HG03575 (cell line): Measurements from ENCODE around the gene ZBBX.

ENCODE experiments used
- ATAC-seq: cut with Tn5 transposase; IDR thresholded peaks from one replicate; pipeline ENCODE4 v1.9.1; 2021; ENCODE audit not compliant: unreplicated experiment, insufficient number of reproducible peaks, low FRiP score; ENCODE audit errors: extremely low read depth

ZBBX gene

DNA sequence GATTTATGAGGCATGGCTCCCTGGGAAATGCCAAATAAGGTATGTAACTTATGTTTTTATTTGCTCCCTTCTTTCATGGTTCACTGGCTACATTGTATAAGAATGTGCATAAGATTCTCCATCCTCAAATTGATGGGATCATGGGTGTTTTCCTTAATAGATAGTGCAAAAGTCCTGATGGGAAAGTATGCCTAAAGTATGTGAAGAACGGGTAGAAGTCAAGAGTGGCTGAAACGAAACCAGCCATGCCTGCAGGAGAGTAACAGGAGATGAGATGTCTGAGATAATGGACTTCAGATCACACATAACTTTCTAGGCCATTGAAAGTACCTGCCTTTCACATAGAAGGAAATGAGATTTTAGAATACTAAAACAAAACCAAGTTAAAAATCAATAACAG lies 56.5 kb downstream of the ZBBX start:
- ATAC-seq: no peak

GRCh38 chr3:167318996-167319615 lies 61.0 kb downstream of the ZBBX start:
- ATAC-seq: no peak

DNA sequence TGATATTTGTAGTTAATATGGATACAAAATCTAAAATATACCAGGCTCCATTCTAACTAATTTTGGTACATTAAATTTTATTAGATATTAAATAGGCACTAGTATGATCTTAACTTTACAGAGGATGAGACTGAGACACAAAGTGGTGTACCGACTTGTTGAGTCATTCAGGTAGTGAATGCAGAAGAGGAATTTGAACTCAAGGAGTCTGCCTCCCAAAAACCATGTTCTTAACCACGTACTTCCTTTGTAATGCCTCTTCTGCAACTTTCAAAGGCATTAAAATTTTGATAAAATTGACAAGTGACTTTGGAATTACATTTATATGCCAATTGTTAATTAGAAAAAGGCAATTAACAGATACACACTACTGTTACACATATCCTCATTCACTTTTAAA lies 61.8 kb downstream of the ZBBX start:
- ATAC-seq: no peak

- no peak for ATAC-seq
Observed at GRCh38 chr3:167306319-167306718, 73.8 kb downstream of the ZBBX start.

- no peak for ATAC-seq
Observed at GRCh38 chr3:167305340-167305890, 74.7 kb downstream of the ZBBX start.

DNA sequence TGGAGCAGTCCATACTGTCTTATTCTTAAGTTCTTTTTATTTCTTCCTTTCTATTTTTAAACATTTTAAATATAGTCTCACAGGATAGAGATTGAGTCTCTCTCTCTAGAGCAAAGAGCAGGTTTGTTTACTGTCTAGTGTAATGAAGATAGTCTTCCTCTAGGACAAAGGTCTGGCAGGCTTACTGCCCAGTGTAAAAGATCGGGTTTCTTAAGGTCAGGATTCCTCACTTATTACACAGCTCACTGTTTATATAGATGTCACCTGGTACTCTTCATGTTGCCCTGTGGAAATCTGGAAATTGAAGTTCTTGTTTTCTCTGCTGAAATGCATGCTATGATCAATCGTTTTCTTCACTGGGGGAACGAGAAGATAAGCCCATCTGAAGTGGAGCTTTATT lies 76.0 kb downstream of the ZBBX start:
- no peak for ATAC-seq

DNA sequence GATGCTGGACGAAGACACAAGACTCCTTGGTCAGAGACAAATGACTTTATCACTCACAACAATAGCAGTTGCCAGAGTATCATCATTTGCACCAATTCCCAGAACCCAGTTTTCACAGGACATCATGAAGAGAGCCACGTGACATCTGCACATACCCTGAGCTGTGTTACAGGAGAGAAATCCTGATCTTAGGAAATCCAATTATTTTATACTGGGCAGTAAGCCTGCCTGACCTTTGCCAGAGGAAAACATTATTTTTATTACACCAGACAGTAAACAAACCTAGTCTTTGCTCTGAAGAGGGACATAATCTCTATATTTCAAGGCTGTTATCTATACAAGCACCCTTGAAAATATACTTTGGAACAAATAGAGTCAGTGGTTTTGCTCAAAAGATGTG lies 77.4 kb downstream of the ZBBX start:
- no peak for ATAC-seq

DNA sequence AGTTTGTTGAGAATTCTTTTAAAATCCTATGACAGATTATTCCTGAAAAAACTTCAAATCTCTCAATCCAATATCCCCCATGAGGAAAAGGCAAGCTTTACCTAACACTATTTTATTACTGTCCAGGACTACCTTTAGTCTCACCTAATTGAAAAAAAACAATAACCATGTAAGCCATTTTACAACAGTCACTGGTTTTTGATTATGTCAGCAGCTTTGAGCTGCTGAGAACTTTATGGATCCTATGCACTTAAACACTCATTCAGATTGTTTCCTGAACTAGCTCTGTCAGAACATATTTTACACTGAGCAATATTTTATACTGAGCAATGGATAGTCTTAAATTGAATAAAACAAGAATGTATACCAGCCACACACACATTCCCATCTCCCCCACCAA lies 79.9 kb downstream of the ZBBX start:
- no peak for ATAC-seq

GRCh38 chr3:167289435-167289834 lies 90.7 kb downstream of the ZBBX start:
- ATAC-seq: no peak

GRCh38 chr3:167288737-167289136 lies 91.4 kb downstream of the ZBBX start:
- no peak for ATAC-seq

GRCh38 chr3:167287308-167287707 lies 92.8 kb downstream of the ZBBX start:
- ATAC-seq: no peak

- ATAC-seq: no peak
Observed at GRCh38 chr3:167274141-167274874, 105.8 kb downstream of the ZBBX start.

DNA sequence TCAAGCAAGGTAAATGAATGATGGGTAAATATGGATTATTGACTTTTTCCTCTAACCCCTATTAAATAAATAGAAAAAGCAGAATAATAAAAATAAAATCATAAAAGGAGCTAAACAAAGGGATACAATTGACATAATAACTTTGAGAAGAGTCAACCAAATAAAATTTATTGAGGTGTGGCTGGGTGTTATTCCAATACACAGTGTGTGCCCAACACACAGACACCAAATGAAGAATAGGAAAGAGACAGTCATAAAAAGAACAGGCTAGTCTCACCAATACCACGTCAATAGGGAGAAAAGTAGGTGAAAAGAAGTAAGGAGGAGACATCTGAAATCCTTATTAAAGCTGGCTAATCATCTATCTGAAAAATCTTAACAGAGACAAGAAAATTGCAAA lies 127.1 kb downstream of the ZBBX start:
- ATAC-seq: no peak

DNA sequence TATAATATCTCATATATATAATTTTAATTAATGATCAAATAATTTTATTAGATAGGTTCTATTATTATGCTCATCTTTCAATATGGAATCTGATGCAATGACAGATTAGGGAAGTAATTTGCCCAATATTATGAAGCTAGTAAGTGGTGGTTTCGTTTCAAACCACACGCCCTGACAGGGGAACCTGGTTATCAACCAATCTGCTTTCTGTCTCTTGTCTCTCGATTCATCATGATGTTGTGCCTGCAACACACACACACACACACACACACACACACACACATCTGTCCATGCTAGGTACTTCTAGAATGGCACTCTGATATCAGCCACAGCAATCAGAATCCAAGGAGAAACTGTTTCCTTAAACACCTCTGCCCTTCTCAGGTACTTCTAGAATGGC lies 128.4 kb downstream of the ZBBX start:
- ATAC-seq: no peak

DNA sequence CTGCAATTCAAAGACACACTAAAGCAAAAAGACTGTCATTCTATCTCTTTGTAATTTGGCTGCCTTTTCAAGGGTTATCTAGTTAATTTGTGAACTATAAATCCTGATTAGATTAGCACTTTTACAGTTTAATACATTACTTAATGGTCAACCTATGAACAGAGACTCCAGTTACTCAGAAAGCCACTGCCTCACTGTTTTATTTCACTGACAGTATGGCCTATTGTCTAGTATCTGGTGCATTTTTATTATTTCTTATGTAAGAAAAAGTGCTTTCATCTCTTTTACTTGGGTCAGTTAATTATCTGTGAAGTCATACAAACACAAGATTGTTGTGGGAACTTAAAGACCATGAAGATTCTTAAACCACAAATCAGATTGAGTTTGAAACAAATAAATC lies 133.8 kb downstream of the ZBBX start:
- no peak for ATAC-seq

GRCh38 chr3:167241048-167241845 lies 138.8 kb downstream of the ZBBX start:
- ATAC-seq: no peak

- no peak for ATAC-seq
Observed at GRCh38 chr3:167228135-167228534, 152.0 kb downstream of the ZBBX start.

- ATAC-seq: no peak
Observed at GRCh38 chr3:167225821-167226220, 154.3 kb downstream of the ZBBX start.

DNA sequence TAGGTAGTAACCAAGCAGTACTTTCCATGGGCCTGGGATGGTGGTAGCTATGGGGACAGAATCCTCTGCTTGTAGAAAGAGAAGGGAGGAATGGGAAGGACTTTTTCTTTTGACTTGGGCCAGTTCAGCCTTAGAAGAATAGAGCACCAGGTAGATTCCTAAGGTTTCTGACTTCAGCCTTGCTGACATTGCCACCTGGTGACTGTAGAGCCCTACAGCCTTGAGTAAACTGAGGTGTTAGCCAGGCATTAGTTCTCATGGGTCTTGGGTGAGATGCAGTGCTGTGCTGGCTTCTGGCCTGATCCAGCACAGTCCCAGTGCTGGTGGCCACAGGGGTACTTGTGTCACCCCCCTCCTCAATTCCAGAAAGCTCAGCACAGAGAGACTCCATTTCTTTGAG lies 171.1 kb downstream of the ZBBX start:
- no peak for ATAC-seq

DNA sequence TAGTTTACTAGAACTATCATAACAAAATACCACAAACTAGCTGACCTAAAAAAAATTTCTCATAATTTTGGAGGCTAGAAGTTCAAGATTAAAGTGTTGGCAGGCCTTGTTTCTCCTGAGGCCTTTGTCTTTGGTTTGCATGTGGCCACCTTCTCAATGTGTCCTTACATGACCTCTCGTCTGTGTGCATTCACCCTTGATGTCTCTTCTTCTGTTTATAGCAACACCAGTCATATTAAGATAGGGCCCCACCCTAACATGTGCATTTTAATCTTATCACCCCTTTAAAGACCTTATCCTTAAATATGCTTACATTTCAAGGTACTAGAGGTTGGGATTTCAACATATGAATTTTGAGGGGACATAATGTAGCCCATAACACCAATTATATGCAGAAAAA lies 177.0 kb downstream of the ZBBX start:
- ATAC-seq: no peak
